PC-9 (cell line): ENCODE results near the gene CTNND2.

Experiments used
- CTCF ChIP-seq: fragments of 200-600 bp; sonication (generic); conservative IDR thresholded peaks from 2 replicates; pipeline ENCODE4 v1.6.1; 2017; ENCODE audit warnings: mixed run types, antibody characterized with exemption, mild to moderate bottlenecking, moderate library complexity
- EZH2 ChIP-seq: fragments of 200-600 bp; sonication (generic); IDR thresholded peaks from 2 replicates; pipeline ENCODE4 v1.8.0; 2017; ENCODE audit warnings: antibody characterized with exemption, low read depth

- TF ChIP-seq CTCF, result no peak
- no peak for TF ChIP-seq EZH2
Observed at GRCh38 chr5:11946317-11946716, 42.1 kb upstream of the CTNND2 start.
